Astrocyte (in vitro differentiated cells and primary cell): ENCODE results near the gene USHBP1.

Experiments
- EZH2 ChIP-seq: IDR thresholded peaks from 2 replicates; pipeline ENCODE4 v1.6.1; 2012; ENCODE audit warnings: mild to moderate bottlenecking, low read length, inconsistent platforms; ENCODE audit not compliant: insufficient read depth
- TF ChIP-seq, protein P1 (sequence below): IDR thresholded peaks from 2 replicates; pipeline ENCODE4 v1.5.1; 2011; ENCODE audit warnings: low read depth, mild to moderate bottlenecking, inconsistent platforms, low read length, moderate library complexity; ENCODE audit not compliant: insufficient read depth

DNA sequence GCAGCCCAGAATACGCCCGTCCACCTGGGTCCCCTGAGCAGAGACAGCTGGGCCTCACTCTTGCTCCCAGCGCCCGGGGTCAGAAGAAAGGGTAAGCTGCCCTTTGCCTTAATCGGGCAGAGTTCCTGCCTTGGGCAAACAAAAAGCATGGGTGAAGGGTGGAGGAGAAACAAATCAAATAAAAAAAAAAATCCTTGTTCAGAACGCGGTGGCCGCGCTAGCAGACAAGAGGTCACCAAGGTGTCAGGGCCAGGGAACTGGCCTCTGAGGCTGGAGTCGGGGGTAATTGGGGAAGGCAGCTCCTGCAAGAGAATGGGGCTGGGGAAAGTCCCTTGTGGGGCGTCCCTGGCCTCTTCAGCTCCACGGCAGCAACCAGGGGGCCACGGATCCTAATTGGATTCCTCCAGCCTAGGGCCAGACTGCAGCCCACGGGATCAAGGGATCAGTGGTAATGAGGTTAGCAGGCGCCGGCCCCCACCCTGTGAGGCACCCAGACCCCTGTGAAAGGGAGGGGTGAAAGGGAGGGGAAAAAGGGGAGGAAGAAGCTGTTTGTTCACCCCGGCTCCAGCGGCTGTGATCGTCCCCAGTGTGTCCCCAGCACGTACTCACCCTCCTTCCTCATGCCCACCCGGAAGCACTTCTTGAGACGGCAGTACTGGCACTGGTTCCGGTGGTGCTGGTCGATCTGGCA is 24.3 kb downstream of the USHBP1 start:
- TF ChIP-seq, protein P1, sequence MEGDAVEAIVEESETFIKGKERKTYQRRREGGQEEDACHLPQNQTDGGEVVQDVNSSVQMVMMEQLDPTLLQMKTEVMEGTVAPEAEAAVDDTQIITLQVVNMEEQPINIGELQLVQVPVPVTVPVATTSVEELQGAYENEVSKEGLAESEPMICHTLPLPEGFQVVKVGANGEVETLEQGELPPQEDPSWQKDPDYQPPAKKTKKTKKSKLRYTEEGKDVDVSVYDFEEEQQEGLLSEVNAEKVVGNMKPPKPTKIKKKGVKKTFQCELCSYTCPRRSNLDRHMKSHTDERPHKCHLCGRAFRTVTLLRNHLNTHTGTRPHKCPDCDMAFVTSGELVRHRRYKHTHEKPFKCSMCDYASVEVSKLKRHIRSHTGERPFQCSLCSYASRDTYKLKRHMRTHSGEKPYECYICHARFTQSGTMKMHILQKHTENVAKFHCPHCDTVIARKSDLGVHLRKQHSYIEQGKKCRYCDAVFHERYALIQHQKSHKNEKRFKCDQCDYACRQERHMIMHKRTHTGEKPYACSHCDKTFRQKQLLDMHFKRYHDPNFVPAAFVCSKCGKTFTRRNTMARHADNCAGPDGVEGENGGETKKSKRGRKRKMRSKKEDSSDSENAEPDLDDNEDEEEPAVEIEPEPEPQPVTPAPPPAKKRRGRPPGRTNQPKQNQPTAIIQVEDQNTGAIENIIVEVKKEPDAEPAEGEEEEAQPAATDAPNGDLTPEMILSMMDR = no peak
- TF ChIP-seq EZH2 = no peak
